ENCODE measurements around the gene DCDC2C.

The DCDC2C gene

GRCh38 chr2:3780477-3781402 lies 77.4 kb downstream of the DCDC2C start:
- no peak for TF ChIP-seq SIN3A (IDR thresholded peaks at IDR 0.05; ENCODE audit: borderline replicate concordance, insufficient read depth, low read length)
- no peak for TF ChIP-seq REST (IDR thresholded peaks at IDR 0.05; ENCODE audit: insufficient read depth in 1 of 2, low read depth in 2 of 2, low read length in 2 of 2)
- no peak for TF ChIP-seq POLR2AphosphoS5 (IDR thresholded peaks at IDR 0.05; ENCODE audit: low read depth, low read length)
- TF ChIP-seq FOXP2 (optimal IDR thresholded peaks at IDR 0.05; ENCODE audit: borderline replicate concordance, extremely low read depth, extremely low read length, insufficient read depth) = no peak
- no peak for TF ChIP-seq TAF1 (IDR thresholded peaks at IDR 0.05; ENCODE audit: borderline replicate concordance, insufficient read depth, low read length)

GRCh38 chr2:3784731-3785130 lies 81.4 kb downstream of the DCDC2C start:
- TF ChIP-seq POLR2AphosphoS5 (IDR thresholded peaks at IDR 0.05; ENCODE audit: low read depth, low read length) = no peak
- no peak for TF ChIP-seq TAF1 (IDR thresholded peaks at IDR 0.05; ENCODE audit: borderline replicate concordance, insufficient read depth, low read length)
- no peak for TF ChIP-seq REST (IDR thresholded peaks at IDR 0.05; ENCODE audit: insufficient read depth in 1 of 2, low read depth in 2 of 2, low read length in 2 of 2)
- TF ChIP-seq FOXP2 (optimal IDR thresholded peaks at IDR 0.05; ENCODE audit: borderline replicate concordance, extremely low read depth, extremely low read length, insufficient read depth) = no peak
- TF ChIP-seq SIN3A (IDR thresholded peaks at IDR 0.05; ENCODE audit: borderline replicate concordance, insufficient read depth, low read length) = no peak

- TF ChIP-seq REST (IDR thresholded peaks at IDR 0.05; ENCODE audit: insufficient read depth in 1 of 2, low read depth in 2 of 2, low read length in 2 of 2) = no peak
- TF ChIP-seq TAF1 (IDR thresholded peaks at IDR 0.05; ENCODE audit: borderline replicate concordance, insufficient read depth, low read length) = no peak
- TF ChIP-seq SIN3A (IDR thresholded peaks at IDR 0.05; ENCODE audit: borderline replicate concordance, insufficient read depth, low read length) = no peak
- TF ChIP-seq POLR2AphosphoS5 (IDR thresholded peaks at IDR 0.05; ENCODE audit: low read depth, low read length) = no peak
- no peak for TF ChIP-seq FOXP2 (optimal IDR thresholded peaks at IDR 0.05; ENCODE audit: borderline replicate concordance, extremely low read depth, extremely low read length, insufficient read depth)
These were observed 82.0 kb downstream of the DCDC2C start for GRCh38 chr2:3785220-3785889.

- TF ChIP-seq FOXP2 (optimal IDR thresholded peaks at IDR 0.05; ENCODE audit: borderline replicate concordance, extremely low read depth, extremely low read length, insufficient read depth) (no peak), TAF1 (IDR thresholded peaks at IDR 0.05; ENCODE audit: borderline replicate concordance, insufficient read depth, low read length) (no peak), REST (IDR thresholded peaks at IDR 0.05; ENCODE audit: insufficient read depth in 1 of 2, low read depth in 2 of 2, low read length in 2 of 2) (no peak)
These were observed 82.5 kb downstream of the DCDC2C start for GRCh38 chr2:3785890-3786273.

Measured in PFSK-1 (cell line).